Measurements from ENCODE around the gene METRNL. TPM values are rescaled to one million over a fixed set of nuclear protein-coding genes. Genes with fewer than 3 reads are reported as not detected.

METRNL gene
- total RNA-seq, 1 donor from 2014 or later: 22.3 TPM

- no peak for DNase-seq
Observed at GRCh38 chr17:83067071-83067717, 12.2 kb upstream of the METRNL start.

GRCh38 chr17:83067718-83068261 is 11.6 kb upstream of the METRNL start:
- no peak for DNase-seq

GRCh38 chr17:83068641-83069570 is 10.5 kb upstream of the METRNL start:
- DNase-seq: no peak

- no peak for DNase-seq
Observed at GRCh38 chr17:83069571-83069906, 9.9 kb upstream of the METRNL start.

GRCh38 chr17:83069931-83070742 is 9.3 kb upstream of the METRNL start:
- no peak for DNase-seq

GRCh38 chr17:83070800-83071341 is 8.5 kb upstream of the METRNL start:
- no peak for DNase-seq

GRCh38 chr17:83071365-83071764 is 8.0 kb upstream of the METRNL start:
- no peak for DNase-seq

- DNase-seq: no peak
Observed at GRCh38 chr17:83071966-83072562, 7.3 kb upstream of the METRNL start.

GRCh38 chr17:83072600-83073358 is 6.6 kb upstream of the METRNL start:
- DNase-seq: no peak

GRCh38 chr17:83073389-83074063 is 5.9 kb upstream of the METRNL start:
- no peak for DNase-seq

- no peak for DNase-seq
Observed at GRCh38 chr17:83074486-83075223, 4.8 kb upstream of the METRNL start.

- DNase-seq: no peak
Observed at GRCh38 chr17:83075270-83075880, 4.0 kb upstream of the METRNL start.

GRCh38 chr17:83076938-83077337 is 2.5 kb upstream of the METRNL start:
- DNase-seq: no peak

GRCh38 chr17:83077411-83077810 is 2.0 kb upstream of the METRNL start:
- DNase-seq: no peak

GRCh38 chr17:83077939-83078338 is 1.5 kb upstream of the METRNL start:
- DNase-seq: no peak

GRCh38 chr17:83078378-83079351 is 744 bp upstream of the METRNL start:
- DNase-seq: no peak

GRCh38 chr17:83079766-83080578 is 563 bp downstream of the METRNL start:
- no peak for DNase-seq

Measured in occipital lobe (tissue), 2 donors.